Measurements from ENCODE around the gene MAP2K1.

The MAP2K1 gene

GRCh38 chr15:66483131-66483566 is 96.4 kb downstream of the MAP2K1 start:
- no peak overlapping the region for H3K27ac ChIP-seq (ENCODE audit: low read length, poor library complexity, severe bottlenecking)
- 88% methylated on average over 3 of the region's 3 CpGs for WGBS
- H3K36me3 ChIP-seq (ENCODE audit: control insufficient read depth in 1 of 2, insufficient read depth in 2 of 2, low read depth in 1 of 2, low read length in 2 of 2): peaks cover 33 to 60% of the 10 kb centered on the region in 2 experiments
- H3K4ac ChIP-seq (ENCODE audit: low read depth in 1 of 2, low read length in 2 of 2): no peak overlapping the region
- H4K8ac ChIP-seq (ENCODE audit: low read length): no peak overlapping the region
- H3K9me3 ChIP-seq (ENCODE audit: control insufficient read depth, low read length): no peaks in the 10 kb centered on the region
- no peak overlapping the region for H3K18ac ChIP-seq (ENCODE audit: low read depth in 1 of 2, low read length in 2 of 2)
- no peak overlapping the region for H4K91ac ChIP-seq (ENCODE audit: low read length)
- no peak overlapping the region for H2AFZ ChIP-seq (ENCODE audit: low read depth, low read length)
- H2BK5ac ChIP-seq (ENCODE audit: low read depth, low read length, poor library complexity, severe bottlenecking): no peak overlapping the region
- H2BK12ac ChIP-seq (ENCODE audit: low read length in 2 of 2): no peak overlapping the region
- H3K79me1 ChIP-seq (replicated peaks; ENCODE audit: low read length, poor library complexity, severe bottlenecking): peaks cover 27% of the 10 kb centered on the region
- no peak overlapping the region for H2BK120ac ChIP-seq (ENCODE audit: low read depth, low read length)
- H2BK15ac ChIP-seq (ENCODE audit: low read depth, poor library complexity, severe bottlenecking): no peak overlapping the region
- peaks cover 5% of the 10 kb centered on the region for H3K4me1 ChIP-seq (ENCODE audit: control insufficient read depth, insufficient read depth, low read depth, low read length)
- H3K23ac ChIP-seq (ENCODE audit: low read length in 2 of 2): no peak overlapping the region
- H3K27me3 ChIP-seq (ENCODE audit: control insufficient read depth in 1 of 2, insufficient read depth in 1 of 2, low read length in 2 of 2): no peaks in the 10 kb centered on the region
- no peak overlapping the region for H3K9ac ChIP-seq (ENCODE audit: low read length)
- no peak overlapping the region for H3K4me3 ChIP-seq (ENCODE audit: insufficient read depth in 1 of 2, low read depth in 1 of 2, low read length in 2 of 2)
- peak; percentile 69 for DNase-seq
- H3K14ac ChIP-seq (ENCODE audit: low read length in 2 of 2): no peak overlapping the region
- H3K4me2 ChIP-seq (ENCODE audit: low read length, poor library complexity, severe bottlenecking): no peak overlapping the region
- no peak overlapping the region for H2AK5ac ChIP-seq (ENCODE audit: low read length, severe bottlenecking)

- no peak overlapping the region for H3K14ac ChIP-seq (ENCODE audit: low read length in 2 of 2)
- no peak overlapping the region for H4K8ac ChIP-seq (ENCODE audit: low read length)
- H3K4me2 ChIP-seq (ENCODE audit: low read length, poor library complexity, severe bottlenecking): no peak overlapping the region
- peaks cover 42 to 75% of the 10 kb centered on the region in 2 experiments for H3K36me3 ChIP-seq (ENCODE audit: control insufficient read depth in 1 of 2, insufficient read depth in 2 of 2, low read depth in 1 of 2, low read length in 2 of 2)
- 98% methylated on average over 5 of the region's 5 CpGs for WGBS
- no peak for DNase-seq
- H3K4ac ChIP-seq (ENCODE audit: low read depth in 1 of 2, low read length in 2 of 2): no peak overlapping the region
- no peak overlapping the region for H2BK5ac ChIP-seq (ENCODE audit: low read depth, low read length, poor library complexity, severe bottlenecking)
- H3K79me1 ChIP-seq (replicated peaks; ENCODE audit: low read length, poor library complexity, severe bottlenecking): peaks cover 22% of the 10 kb centered on the region
- no peak overlapping the region for H3K18ac ChIP-seq (ENCODE audit: low read depth in 1 of 2, low read length in 2 of 2)
- no peak overlapping the region for H3K27ac ChIP-seq (ENCODE audit: low read length, poor library complexity, severe bottlenecking)
- H3K9ac ChIP-seq (ENCODE audit: low read length): no peak overlapping the region
- H3K27me3 ChIP-seq (ENCODE audit: control insufficient read depth in 1 of 2, insufficient read depth in 1 of 2, low read length in 2 of 2): no peaks in the 10 kb centered on the region
- H2BK120ac ChIP-seq (ENCODE audit: low read depth, low read length): no peak overlapping the region
- H2AK5ac ChIP-seq (ENCODE audit: low read length, severe bottlenecking): no peak overlapping the region
- no peak overlapping the region for H2BK12ac ChIP-seq (ENCODE audit: low read length in 2 of 2)
- H3K4me1 ChIP-seq (ENCODE audit: control insufficient read depth, insufficient read depth, low read depth, low read length): peaks cover 5% of the 10 kb centered on the region
- no peak overlapping the region for H2BK15ac ChIP-seq (ENCODE audit: low read depth, poor library complexity, severe bottlenecking)
- H4K91ac ChIP-seq (ENCODE audit: low read length): no peak overlapping the region
- no peak overlapping the region for H2AFZ ChIP-seq (ENCODE audit: low read depth, low read length)
- H3K4me3 ChIP-seq (ENCODE audit: insufficient read depth in 1 of 2, low read depth in 1 of 2, low read length in 2 of 2): no peak overlapping the region
- no peaks in the 10 kb centered on the region for H3K9me3 ChIP-seq (ENCODE audit: control insufficient read depth, low read length)
- no peak overlapping the region for H3K23ac ChIP-seq (ENCODE audit: low read length in 2 of 2)
These were observed 97.9 kb downstream of the MAP2K1 start for GRCh38 chr15:66484539-66485112.

- Histone ChIP-seq H3K27me3 (ENCODE audit: control insufficient read depth in 1 of 2, insufficient read depth in 1 of 2, low read length in 2 of 2) (no peaks in the 10 kb centered on the region), H3K18ac (ENCODE audit: low read depth in 1 of 2, low read length in 2 of 2) (no peak overlapping the region), H3K79me1 (replicated peaks; ENCODE audit: low read length, poor library complexity, severe bottlenecking) (peaks cover 26% of the 10 kb centered on the region), H3K9me3 (ENCODE audit: control insufficient read depth, low read length) (no peaks in the 10 kb centered on the region), H4K8ac (ENCODE audit: low read length) (no peak overlapping the region), H3K4me1 (ENCODE audit: control insufficient read depth, insufficient read depth, low read depth, low read length) (peaks cover 3% of the 10 kb centered on the region), H2BK5ac (ENCODE audit: low read depth, low read length, poor library complexity, severe bottlenecking) (no peak overlapping the region), H3K23ac (ENCODE audit: low read length in 2 of 2) (no peak overlapping the region), H2BK15ac (ENCODE audit: low read depth, poor library complexity, severe bottlenecking) (no peak overlapping the region), H3K4me2 (ENCODE audit: low read length, poor library complexity, severe bottlenecking) (no peak overlapping the region), H2AK5ac (ENCODE audit: low read length, severe bottlenecking) (no peak overlapping the region), H2BK12ac (ENCODE audit: low read length in 2 of 2) (no peak overlapping the region), H3K9ac (ENCODE audit: low read length) (no peak overlapping the region), H2BK120ac (ENCODE audit: low read depth, low read length) (no peak overlapping the region), H2AFZ (ENCODE audit: low read depth, low read length) (no peak overlapping the region), H3K4ac (ENCODE audit: low read depth in 1 of 2, low read length in 2 of 2) (no peak overlapping the region), H3K27ac (ENCODE audit: low read length, poor library complexity, severe bottlenecking) (no peak overlapping the region), H4K91ac (ENCODE audit: low read length) (no peak overlapping the region), H3K14ac (ENCODE audit: low read length in 2 of 2) (no peak overlapping the region), H3K4me3 (ENCODE audit: insufficient read depth in 1 of 2, low read depth in 1 of 2, low read length in 2 of 2) (no peak overlapping the region), H3K36me3 (ENCODE audit: control insufficient read depth in 1 of 2, insufficient read depth in 2 of 2, low read depth in 1 of 2, low read length in 2 of 2) (peaks cover 48 to 87% of the 10 kb centered on the region in 2 experiments)
- 100% methylated on average over 3 of the region's 3 CpGs for WGBS
- DNase-seq: no peak
These were observed 100.2 kb downstream of the MAP2K1 start for GRCh38 chr15:66486887-66487286.

DNA sequence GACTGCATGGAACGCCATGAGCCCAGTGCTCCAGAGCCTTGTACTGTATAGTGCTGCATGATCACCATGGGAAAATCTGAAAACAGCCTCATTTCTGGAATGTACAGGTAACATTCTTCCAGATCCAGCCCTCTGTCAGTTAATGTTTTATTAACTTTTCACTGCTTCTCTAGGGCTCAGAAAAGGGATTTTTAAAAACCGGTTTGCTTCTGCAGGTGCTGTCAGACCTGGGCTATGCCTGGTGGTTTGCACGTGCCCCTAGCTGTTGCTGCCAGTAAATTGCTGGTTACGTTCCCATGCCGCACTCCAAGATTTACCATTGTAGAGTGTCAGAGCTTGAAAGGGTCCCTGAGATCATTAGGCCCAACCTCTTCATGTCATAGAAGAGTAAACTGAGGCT is 101.8 kb downstream of the MAP2K1 start:
- Histone ChIP-seq H3K27me3 (ENCODE audit: control insufficient read depth in 1 of 2, insufficient read depth in 1 of 2, low read length in 2 of 2) (no peaks in the 10 kb centered on the region), H2AK5ac (ENCODE audit: low read length, severe bottlenecking) (no peak overlapping the region), H3K36me3 (ENCODE audit: control insufficient read depth in 1 of 2, insufficient read depth in 2 of 2, low read depth in 1 of 2, low read length in 2 of 2) (peaks cover 44 to 90% of the 10 kb centered on the region in 2 experiments), H2BK120ac (ENCODE audit: low read depth, low read length) (no peak overlapping the region), H2AFZ (ENCODE audit: low read depth, low read length) (no peak overlapping the region), H3K4me1 (ENCODE audit: control insufficient read depth, insufficient read depth, low read depth, low read length) (no peaks in the 10 kb centered on the region), H3K23ac (ENCODE audit: low read length in 2 of 2) (no peak overlapping the region), H2BK12ac (ENCODE audit: low read length in 2 of 2) (no peak overlapping the region), H2BK15ac (ENCODE audit: low read depth, poor library complexity, severe bottlenecking) (no peak overlapping the region), H3K14ac (ENCODE audit: low read length in 2 of 2) (no peak overlapping the region), H3K4me2 (ENCODE audit: low read length, poor library complexity, severe bottlenecking) (no peak overlapping the region), H3K79me1 (replicated peaks; ENCODE audit: low read length, poor library complexity, severe bottlenecking) (peaks cover 26% of the 10 kb centered on the region), H3K9ac (ENCODE audit: low read length) (no peak overlapping the region), H3K18ac (ENCODE audit: low read depth in 1 of 2, low read length in 2 of 2) (no peak overlapping the region), H3K27ac (ENCODE audit: low read length, poor library complexity, severe bottlenecking) (no peak overlapping the region), H4K8ac (ENCODE audit: low read length) (no peak overlapping the region), H3K4ac (ENCODE audit: low read depth in 1 of 2, low read length in 2 of 2) (no peak overlapping the region), H3K9me3 (ENCODE audit: control insufficient read depth, low read length) (no peaks in the 10 kb centered on the region), H3K4me3 (ENCODE audit: insufficient read depth in 1 of 2, low read depth in 1 of 2, low read length in 2 of 2) (no peak overlapping the region), H4K91ac (ENCODE audit: low read length) (no peak overlapping the region), H2BK5ac (ENCODE audit: low read depth, low read length, poor library complexity, severe bottlenecking) (no peak overlapping the region)
- DNase-seq: no peak
- 97% methylated on average over 5 of the region's 5 CpGs for WGBS

Data from mesenchymal stem cell (in vitro differentiated cells and primary cell).